HG02970 (cell line): ENCODE results near the gene FAF1.
"Not testable (repeated sequence)": the region's sequence is repeated elsewhere in the genome, so short reads cannot be mapped to it uniquely, and the experiment has no call there.

Experiments
- ATAC-seq: cut with Tn5 transposase; IDR thresholded peaks from one replicate; pipeline ENCODE4 v1.9.1; 2021; ENCODE audit warnings: mild to moderate bottlenecking, moderate library complexity, moderate number of reproducible peaks; ENCODE audit not compliant: unreplicated experiment, low FRiP score

The FAF1 gene

DNA sequence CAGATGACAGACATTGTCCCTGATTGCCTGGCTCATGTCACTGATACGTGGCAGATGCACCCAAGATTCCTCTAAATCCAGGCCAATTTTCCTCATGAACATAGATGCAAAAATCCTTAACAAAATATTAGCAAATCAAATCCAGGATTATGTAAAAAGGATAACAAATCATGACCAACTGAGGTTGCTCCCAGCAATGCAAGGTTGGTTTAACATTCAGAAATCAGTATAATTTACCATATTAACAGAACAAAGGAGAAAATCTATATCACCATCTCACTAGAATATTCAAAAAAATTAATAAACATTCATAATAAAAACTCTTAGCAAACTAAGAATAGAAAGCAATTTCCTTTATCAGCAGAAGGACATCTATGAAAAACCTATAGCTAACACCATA, 39.7 kb downstream of the FAF1 start:
- ATAC-seq = no peak

DNA sequence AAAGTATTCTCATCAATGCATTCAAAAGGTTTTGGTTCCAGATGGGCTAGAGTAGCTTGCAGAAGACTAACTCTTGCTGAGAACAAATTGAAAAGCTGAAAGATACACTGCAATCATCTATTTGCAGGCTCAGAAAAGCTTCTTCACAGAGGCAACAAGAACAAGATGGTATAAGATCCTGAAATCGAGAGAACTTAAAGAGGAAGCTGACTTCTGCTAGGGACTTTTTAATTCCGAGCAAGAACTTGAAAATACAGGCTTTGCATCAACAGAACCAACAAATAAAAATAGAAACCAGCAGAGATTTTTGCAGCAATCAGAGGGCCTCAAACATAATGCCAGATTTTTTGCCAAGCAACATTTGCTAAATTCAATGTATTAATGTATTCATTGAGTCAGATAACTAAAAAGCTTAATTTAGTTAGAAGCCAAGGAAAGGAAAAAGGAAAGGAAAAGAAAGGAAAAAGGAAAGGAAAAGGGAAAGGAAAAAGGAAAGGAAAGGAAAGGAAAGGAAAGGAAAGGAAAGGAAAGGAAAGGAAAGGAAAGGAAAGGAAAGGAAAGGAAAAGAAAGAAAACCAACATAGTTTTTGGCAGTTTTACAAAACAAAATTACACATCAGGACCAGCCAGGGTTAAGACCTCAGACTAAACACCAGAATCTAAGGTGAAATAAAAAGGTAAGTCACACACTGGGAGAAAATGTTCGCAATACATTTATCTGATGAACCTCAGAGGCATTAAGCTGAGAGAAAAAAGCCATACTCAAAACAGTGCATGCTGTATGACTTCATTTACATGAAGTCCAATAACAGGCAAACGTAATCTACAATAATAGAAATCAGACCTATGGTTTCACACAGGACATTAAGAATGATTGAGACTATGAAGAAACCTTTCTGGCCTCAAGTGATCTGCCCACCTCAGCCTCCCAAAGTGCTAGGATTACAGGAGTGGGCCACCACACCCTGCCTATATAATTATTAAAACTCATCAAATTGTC, 42.6 kb downstream of the FAF1 start:
- ATAC-seq = no peak

DNA sequence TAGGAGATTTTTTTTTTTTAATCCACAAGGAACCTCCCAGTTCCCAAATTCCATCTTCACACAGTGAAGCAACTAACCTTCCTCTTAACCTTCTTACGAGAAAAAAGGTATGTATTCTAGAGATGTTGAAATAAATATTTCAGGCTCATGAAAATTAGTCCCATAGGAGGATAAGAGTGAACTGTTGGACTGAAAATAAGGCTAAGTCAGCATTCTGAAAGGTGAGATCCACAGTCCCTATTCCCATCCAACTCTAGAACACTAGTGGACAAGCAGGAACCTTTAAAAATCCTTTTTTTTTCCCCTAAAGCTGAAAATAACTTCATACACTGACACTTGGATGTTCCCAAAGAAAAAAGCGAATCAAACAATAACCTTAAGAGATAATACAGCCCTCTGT, 44.4 kb downstream of the FAF1 start:
- no peak for ATAC-seq

DNA sequence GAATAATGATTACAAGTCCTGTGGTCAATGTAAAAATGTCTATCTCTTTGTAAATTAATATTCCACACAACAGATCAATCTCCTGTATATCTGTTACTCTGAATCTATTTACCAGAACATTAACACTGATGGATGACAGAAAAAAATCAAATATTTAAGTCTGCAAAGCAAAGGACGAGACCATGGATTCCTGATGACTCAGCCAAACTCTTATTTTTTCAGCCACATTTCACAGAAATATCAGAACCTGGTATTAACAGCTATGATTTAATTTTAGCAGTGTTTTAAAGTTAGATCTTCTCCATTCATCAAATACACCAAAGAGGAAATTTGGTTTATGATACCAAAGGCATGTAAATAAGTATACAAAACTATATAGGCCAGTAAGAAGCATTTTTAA, 46.1 kb downstream of the FAF1 start:
- ATAC-seq = no peak

DNA sequence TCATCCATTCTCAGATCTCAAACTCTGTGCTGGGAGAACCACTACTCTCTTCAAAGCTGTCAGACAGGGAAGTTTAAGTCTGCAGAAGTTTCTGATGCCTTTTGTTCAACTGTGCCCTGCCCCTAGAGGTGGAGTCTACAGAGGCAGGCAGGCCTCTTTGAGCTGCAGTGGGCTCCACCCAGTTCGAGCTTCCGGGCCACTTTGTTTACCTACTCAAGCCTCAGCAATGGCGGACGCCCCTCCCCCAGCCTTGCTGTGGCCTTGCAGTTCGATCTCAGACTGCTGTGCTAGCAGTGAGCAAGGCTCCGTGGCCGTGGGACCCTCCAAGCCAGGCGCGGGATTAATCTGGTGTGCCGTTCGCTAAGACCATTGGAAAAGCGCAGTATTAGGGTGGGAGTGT, 49.7 kb downstream of the FAF1 start:
- ATAC-seq = not testable (repeated sequence)

DNA sequence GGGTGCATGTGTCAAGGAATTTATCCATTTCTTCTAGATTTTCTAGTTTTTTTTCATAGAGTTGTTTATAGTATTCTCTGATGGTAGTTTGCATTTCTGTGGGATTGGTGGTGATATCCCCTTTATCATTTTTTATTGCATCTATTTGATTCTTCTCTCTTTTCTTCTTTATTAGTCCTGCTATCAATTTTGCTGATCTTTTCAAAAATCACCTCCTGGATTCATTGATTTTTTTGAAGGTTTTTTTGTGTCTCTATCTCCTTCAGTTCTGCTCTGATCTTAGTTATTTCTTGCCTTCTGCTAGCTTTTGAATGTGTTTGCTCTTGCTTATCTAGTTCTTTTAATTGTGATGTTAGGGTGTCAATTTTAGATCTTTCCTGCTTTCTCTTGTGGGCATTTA, 52.5 kb downstream of the FAF1 start:
- not testable (repeated sequence) for ATAC-seq

DNA sequence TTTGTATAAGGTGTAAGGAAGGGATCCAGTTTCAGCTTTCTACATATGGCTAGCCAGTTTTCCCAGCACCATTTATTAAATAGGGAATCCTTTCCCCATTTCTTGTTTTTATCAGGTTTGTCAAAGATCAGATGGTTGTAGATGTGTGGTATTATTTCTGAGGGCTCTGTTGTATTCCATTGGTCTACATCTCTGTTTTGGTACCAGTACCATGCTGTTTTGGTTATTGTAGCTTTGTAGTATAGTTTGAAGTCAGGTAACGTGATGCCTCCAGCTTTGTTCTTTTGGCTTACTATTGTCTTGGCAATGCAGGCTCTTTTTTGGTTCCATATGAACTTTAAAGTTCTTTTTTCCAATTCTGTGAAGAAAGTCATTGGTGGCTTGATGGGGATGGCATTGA, 54.0 kb downstream of the FAF1 start:
- not testable (repeated sequence) for ATAC-seq

DNA sequence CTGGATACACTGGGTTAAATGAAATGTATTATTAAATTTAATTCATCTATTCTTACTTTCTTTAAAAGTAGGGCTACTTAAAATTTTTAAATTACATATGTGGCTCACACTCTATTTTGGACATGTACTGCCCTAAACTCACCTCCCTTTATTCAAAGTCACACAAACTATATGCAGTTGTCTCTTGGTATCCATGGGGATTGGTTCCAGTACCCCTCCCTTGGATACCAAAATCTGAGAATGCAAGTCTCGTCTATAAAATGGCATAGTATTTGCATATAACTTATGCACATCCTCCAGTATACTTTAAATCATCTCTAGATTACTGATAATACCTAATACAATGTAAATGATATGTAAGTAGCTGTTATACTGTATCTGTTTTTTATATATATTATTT, 57.6 kb downstream of the FAF1 start:
- ATAC-seq = no peak

DNA sequence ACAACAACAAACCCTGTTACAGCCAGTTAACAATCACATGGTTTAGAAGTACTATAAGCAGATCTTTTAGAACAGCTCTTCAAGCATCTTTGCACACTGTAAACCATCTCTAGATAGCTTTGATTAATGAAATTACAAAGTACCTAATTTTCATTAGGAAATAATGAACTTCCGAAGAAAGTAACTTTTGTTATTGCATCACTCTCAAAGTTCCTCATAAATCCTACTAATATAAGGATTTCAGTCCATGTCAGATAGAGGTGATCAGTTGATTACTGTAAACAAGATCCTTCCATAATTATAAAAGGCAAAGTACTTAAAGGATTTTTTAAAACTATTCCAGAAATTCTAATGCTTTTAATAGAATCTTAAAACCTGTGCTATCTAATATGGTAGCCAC, 58.2 kb downstream of the FAF1 start:
- ATAC-seq = no peak

DNA sequence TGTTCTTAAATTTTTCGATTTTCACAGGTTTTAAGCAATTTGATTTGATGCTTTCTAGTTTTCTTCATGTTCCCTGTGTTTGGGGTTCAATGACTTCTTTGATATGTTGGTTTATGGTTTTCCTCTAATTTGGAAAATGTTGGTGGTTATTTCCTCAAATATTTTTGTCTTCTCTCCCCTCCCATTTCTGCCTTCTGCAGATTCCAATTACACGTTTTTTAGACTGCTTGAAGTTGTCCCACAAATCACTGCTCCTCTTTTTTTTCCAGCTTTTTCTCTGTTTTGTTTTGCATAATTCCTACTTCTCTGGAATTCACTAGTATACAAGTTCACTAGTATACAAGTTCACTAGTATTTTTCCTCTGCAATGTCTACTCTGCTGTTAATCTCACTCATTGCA, 61.3 kb downstream of the FAF1 start:
- no peak for ATAC-seq

DNA sequence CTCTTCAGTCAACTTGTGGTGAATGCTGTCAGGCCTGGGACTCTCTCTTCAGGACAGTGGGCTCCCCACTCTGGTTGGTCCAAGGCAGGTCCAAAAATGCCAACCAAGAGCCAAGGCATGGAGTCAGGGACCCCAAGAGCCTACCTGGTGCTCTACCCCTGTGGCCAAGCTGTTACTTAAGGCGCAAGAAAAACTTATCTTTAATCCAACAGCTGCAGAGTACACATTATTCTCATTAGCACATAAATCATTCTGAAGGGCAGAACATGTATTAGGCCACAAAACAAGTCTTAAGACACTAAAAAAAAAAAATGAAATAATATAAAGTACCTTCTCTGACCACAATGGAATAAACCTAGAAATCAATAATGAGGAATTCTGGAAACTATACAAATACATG, 65.7 kb downstream of the FAF1 start:
- no peak for ATAC-seq

DNA sequence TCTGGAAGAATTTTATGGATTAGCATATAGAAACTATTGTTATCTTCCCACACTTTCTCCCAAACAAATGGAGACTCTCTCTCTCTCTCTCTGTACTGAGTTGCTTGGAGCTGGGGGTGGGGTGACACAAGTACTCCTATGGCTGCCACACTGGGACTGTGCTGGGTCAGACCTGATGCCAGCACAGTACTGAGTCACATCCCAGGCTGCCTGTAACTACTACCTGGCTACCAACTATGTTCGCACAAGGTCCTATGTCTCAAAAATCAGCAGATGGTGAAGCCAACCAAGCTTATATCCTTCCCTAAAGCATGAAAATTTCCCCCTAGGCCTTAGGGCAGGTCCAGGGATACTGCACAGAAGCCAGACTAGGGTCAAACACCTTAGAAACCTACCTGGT, 66.6 kb downstream of the FAF1 start:
- no peak for ATAC-seq

DNA sequence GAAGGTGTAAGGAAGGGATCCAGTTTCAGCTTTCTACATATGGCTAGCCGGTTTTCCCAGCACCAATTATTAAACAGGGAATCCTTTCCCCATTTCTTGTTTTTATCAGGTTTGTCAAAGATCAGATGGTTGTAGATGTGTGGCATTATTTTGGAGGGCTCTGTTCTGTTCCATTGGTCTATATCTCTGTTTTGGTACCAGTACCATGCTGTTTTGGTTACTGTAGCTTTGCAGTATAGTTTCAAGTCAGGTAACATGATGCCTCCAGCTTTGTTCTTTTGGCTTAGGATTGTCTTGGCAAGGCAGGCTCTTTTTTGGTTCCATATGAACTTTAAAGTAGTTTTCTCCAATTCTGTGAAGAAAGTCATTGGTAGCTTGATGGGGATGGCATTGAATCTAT, 72.5 kb downstream of the FAF1 start:
- not testable (repeated sequence) for ATAC-seq

DNA sequence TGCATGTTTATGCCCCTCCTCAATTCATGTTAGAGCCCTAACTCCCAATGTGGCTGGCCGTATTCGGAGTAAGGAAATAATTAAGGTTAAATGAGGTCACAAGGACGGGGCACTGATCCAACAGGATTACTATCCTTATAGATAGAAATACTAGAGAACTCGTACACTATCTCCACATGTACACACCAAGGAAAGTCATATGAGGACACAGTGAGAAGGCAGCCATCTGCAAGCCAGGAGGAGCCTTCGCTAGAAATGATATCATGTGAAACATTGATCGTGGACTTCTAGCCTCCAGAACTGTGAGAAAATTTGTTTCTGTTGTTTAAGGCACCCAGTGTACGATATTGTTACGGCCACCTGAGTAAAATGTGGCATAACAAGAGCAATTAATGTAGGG, 79.7 kb downstream of the FAF1 start:
- ATAC-seq = no peak

DNA sequence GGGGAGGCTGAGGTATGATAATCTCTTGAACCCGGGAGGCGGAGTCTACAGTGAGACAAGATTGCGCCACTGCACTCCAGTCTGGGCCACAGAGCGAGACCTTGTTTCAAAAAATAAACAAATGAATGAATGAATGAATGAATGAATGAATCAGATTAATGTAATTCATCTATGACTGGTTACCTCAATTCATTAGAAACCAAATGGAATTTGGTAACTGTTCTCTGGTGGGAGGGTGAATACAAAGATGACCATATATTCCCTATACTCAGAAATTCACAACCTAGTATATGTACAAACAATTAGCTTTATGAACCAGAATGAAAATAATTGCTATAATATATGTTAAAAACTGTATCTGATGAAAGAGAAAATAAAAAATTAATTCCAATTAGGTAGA, 80.9 kb downstream of the FAF1 start:
- no peak for ATAC-seq

DNA sequence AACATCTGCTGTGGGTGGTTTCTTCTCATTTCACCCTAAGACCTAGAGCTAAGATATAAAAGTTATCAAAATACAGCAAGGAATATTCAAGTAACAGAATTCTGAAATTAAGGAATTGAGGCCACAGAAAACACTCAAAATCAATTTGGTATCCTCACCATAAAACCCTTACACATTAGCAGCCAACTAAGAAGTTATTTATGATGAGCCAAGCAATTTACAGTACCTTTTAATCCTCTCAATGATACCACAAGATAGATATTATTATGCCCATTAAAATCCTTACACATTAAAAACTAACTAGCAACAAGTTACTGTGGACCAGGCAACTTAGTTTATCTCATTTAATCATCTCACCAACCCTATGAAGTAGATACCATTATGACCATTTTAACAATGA, 81.6 kb downstream of the FAF1 start:
- ATAC-seq = no peak

DNA sequence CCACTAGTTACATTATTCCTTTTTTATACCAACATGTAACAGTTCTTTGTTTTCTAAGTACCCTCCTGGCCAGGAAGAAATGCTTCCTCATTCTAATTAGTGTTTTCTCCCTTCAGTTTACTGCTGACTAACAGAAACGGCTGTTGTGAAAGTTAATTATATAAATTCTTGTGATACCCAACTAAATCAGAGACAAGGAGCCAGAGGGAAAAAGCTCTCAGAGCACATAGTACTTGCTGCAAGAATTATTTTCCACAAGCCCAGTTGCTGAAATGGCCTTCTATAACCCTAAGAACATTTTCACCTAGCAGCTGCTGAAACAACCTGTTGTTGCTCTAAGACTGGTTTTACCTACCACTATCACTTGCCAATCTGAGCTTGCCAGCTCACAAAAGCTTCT, 82.4 kb downstream of the FAF1 start:
- ATAC-seq = no peak

DNA sequence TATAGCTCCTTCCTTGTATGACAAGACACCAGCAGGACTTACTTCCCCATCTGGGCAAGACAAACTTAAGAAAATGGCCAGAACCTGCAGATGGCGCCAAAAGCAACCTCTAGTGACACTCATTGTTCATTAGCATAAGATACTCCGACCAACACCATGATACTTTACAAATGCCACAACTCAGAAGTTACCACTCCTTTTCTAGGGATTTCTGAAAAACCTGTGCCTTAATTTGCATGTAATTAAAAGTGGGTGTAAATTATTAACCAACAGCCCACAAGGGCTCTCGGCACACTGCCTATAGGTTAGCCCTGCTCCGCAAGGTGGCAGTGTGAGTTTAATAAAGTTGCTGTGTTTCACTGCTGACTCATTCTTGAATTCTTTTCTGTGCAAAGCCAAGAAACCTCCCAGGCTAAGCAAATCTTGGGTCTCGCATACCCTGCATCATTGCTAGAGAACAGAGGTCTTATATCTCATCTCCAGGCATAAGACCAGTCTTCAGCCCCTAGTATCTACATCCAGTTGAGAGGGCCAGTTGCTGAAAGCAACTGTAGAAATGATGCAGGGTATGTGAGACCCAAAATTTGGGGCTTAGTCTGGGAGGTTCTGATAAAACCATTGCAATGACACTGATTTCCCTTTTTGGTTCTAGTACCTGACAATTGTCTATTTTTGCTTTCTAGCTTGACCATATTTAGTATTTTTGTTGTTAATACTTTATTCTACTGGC, 86.4 kb downstream of the FAF1 start:
- ATAC-seq = peak; percentile 88

DNA sequence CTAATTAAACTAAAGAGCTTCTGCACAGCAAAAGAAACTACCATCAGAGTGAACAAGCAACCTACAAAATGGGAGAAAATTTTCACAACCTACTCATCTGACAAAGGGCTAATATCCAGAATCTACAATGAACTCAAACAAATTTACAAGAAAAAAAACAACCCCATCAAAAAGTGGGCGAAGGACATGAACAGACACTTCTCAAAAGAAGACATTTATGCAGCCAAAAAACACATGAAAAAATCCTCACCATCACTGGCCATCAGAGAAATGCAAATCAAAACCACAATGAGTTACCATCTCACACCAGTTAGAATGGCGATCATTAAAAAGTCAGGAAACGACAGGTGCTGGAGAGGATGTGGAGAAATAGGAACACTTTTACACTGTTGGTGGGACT, 95.2 kb downstream of the FAF1 start:
- ATAC-seq = not testable (repeated sequence)

DNA sequence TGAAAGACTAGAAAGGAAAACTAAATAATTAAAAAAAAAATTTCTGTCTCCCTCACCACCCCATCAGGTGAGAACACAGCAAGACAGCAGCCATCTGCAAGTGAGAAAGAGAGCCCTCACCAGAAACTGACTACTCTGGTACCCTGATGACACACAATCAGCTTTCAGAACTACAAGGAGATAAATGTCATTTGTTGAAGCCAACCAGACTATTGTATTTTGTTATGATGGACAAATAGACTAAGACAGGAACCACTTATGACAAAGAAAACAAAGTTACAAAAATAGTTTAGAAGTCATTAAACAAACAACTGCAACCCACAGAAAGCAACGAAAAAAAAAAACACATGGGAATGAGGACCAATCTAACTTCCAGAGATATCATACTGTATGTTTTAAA, 98.3 kb downstream of the FAF1 start:
- ATAC-seq = no peak

DNA sequence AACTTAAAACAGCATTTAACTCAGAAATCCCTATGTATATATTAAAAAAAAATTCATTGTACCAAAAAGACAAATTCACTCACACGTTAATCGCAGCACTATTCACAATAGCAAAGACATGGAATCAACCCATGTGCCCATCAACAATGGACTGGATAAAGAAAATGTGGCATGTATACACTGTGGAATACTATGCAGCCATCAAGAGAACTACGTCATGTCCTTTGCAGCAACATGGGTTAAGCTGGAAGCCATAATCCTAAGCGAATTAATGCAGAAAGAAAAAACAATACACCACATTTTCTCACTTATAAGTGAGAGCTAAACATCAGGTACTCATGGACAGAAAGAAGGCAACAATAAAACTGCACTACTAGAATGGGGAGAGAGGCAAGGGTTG, 99.4 kb downstream of the FAF1 start:
- no peak for ATAC-seq

DNA sequence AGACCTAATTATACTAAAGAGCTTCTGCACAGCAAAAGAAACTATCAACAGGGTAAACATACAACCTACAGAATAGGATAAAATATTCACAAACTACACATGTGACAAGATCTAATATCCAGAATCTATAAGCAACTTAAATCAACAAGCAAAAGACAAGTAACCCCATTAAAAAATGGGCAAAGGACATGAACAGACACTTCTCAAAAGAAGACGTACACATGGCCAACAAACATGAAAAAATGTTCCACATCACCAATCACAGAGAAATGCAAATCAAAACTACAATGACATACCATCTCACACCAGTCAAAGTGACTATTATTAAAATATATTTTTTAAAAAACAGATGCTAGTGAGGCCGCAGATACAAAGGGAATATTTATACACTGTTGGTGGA, 99.8 kb downstream of the FAF1 start:
- ATAC-seq = no peak
